A549 (cell line): ENCODE data around the gene MAL.

Experiments
- ATOH8 ChIP-seq: fragments of 250-450 bp; sonication (Bioruptor Pico); IDR thresholded peaks from 2 replicates; pipeline ENCODE4 v1.5.0; 2020; ENCODE audit warnings: low read depth, mild to moderate bottlenecking, moderate library complexity
- CTCF ChIP-seq: fragments of >200 bp; sonication (Bioruptor Twin); formaldehyde crosslinking; IDR thresholded peaks from 3 replicates; pipeline ENCODE4 v1.5.1; 2016
- EP300 ChIP-seq, 2 experiments: fragments of >200 bp; sonication (Bioruptor Twin); formaldehyde crosslinking; IDR thresholded peaks; 2 replicates in 1 of 2; 3 replicates in 1 of 2; pipeline ENCODE4 v1.6.1; 2016 to 2017
- HDAC2 ChIP-seq: fragments of 200-600 bp; sonication (generic); IDR thresholded peaks from 2 replicates; pipeline ENCODE4 v1.6.1; 2016
- MAFK ChIP-seq: fragments of 450-650 bp; IDR thresholded peaks from 2 replicates; pipeline ENCODE4 v1.6.1; 2014; ENCODE audit not compliant: partially characterized antibody
- MAX ChIP-seq: IDR thresholded peaks from 2 replicates; pipeline ENCODE4 v1.6.1; 2012
- MAZ ChIP-seq: fragments of 150-350 bp; IDR thresholded peaks from 2 replicates; pipeline ENCODE4 v1.6.1; 2014; ENCODE audit warnings: antibody characterized with exemption, low read depth, low read length, borderline replicate concordance
- POLR2A ChIP-seq: IDR thresholded peaks from 2 replicates; pipeline ENCODE4 v1.6.1; 2012; ENCODE audit warnings: mild to moderate bottlenecking, low read length
- POLR2AphosphoS2 ChIP-seq: conservative IDR thresholded peaks from 2 replicates; pipeline ENCODE4 v1.6.1; 2012; ENCODE audit warnings: low read length, improper control_type of control experiment, inconsistent platforms
- RAD21 ChIP-seq, 2 experiments: fragments of >200 bp in 1 of 2; sonication (Bioruptor Twin) in 1 of 2; formaldehyde crosslinking in 1 of 2; IDR thresholded peaks in 1 of 2; conservative IDR thresholded peaks in 1 of 2; 2 replicates in 1 of 2; 3 replicates in 1 of 2; pipeline ENCODE4 v1.6.1; 2012 to 2018; ENCODE audit warnings: inconsistent platforms in 1 of 2
- REST ChIP-seq: fragments of 200-600 bp; sonication (generic); IDR thresholded peaks from 2 replicates; pipeline ENCODE4 v1.6.1; 2016; ENCODE audit warnings: antibody characterized with exemption, mild to moderate bottlenecking, moderate library complexity
- SMC3 ChIP-seq: fragments of >200 bp; sonication (Bioruptor Twin); formaldehyde crosslinking; IDR thresholded peaks from 3 replicates; pipeline ENCODE4 v1.6.1; 2018; ENCODE audit warnings: inconsistent platforms
- SREBF2 ChIP-seq: fragments of 450-650 bp; IDR thresholded peaks from 2 replicates; pipeline ENCODE4 v1.6.1; 2014; ENCODE audit warnings: mild to moderate bottlenecking, moderate library complexity

GRCh38 chr2:95050385-95051300 lies 25.1 kb downstream of the MAL start:
- TF ChIP-seq CTCF (no peak), MAZ (no peak), HDAC2 (no peak), POLR2A (no peak), REST (no peak), SREBF2 (no peak), RAD21 (conservative IDR thresholded peaks at IDR 0.05 in 1 of 2, IDR thresholded peaks at IDR 0.05 in 1 of 2) (no peak), POLR2AphosphoS2 (no peak), EP300 (IDR thresholded peaks at IDR 0.05) (no peak), SMC3 (no peak), ATOH8 (CRISPR knock-in tag) (no peak), MAFK (no peak), MAX (no peak)
